Activated CD4-positive, alpha-beta T cell treated with anti-CD3 and anti-CD28 coated beads, Interleukin-2, amount 50 U/mL, for 16 hours (primary cell): ENCODE measurements around the gene ATP9B.
"Not testable (repeated sequence)": the region's sequence is repeated elsewhere in the genome, so short reads cannot be mapped to it uniquely, and the experiment has no call there.

ENCODE experiments used
- DNase-seq: peaks from one replicate; pipeline ENCODE4 v3.0.0-alpha.2; 2020

Gene ATP9B

GRCh38 chr18:79368681-79369080 lies 299.5 kb downstream of the ATP9B start:
- DNase-seq = no peak

GRCh38 chr18:79371561-79372121 lies 302.4 kb downstream of the ATP9B start:
- no peak for DNase-seq

GRCh38 chr18:79372461-79372860 lies 303.3 kb downstream of the ATP9B start:
- DNase-seq = no peak

GRCh38 chr18:79372991-79373390 lies 303.8 kb downstream of the ATP9B start:
- DNase-seq = no peak

GRCh38 chr18:79373736-79374135 lies 304.5 kb downstream of the ATP9B start:
- no peak for DNase-seq

GRCh38 chr18:79374408-79375171 lies 305.4 kb downstream of the ATP9B start:
- no peak for DNase-seq

- no peak for DNase-seq
These were observed 306.4 kb downstream of the ATP9B start for GRCh38 chr18:79375441-79376154.

GRCh38 chr18:79376661-79377060 lies 307.5 kb downstream of the ATP9B start:
- not testable (repeated sequence) for DNase-seq

- DNase-seq = no peak
These were observed 308.1 kb downstream of the ATP9B start for GRCh38 chr18:79377187-79377891.

- DNase-seq = peak; percentile 81
These were observed 309.5 kb downstream of the ATP9B start for GRCh38 chr18:79378536-79379250.

- DNase-seq = no peak
These were observed 310.2 kb downstream of the ATP9B start for GRCh38 chr18:79379251-79379905.

- no peak for DNase-seq
These were observed 311.0 kb downstream of the ATP9B start for GRCh38 chr18:79379931-79380815.

- peak; percentile 64 for DNase-seq
These were observed 311.9 kb downstream of the ATP9B start for GRCh38 chr18:79380816-79381806.

GRCh38 chr18:79381811-79382311 lies 312.7 kb downstream of the ATP9B start:
- DNase-seq = no peak

- DNase-seq = no peak
These were observed 313.6 kb downstream of the ATP9B start for GRCh38 chr18:79382681-79383387.

GRCh38 chr18:79383388-79384056 lies 314.3 kb downstream of the ATP9B start:
- DNase-seq = no peak

GRCh38 chr18:79384151-79384807 lies 315.1 kb downstream of the ATP9B start:
- no peak for DNase-seq

GRCh38 chr18:79384834-79385233 lies 315.6 kb downstream of the ATP9B start:
- no peak for DNase-seq
